Erythroblast (primary cell): Measurements from ENCODE around the gene NDST4.

ENCODE experiments used
- GATA1 ChIP-seq: IDR thresholded peaks from 2 replicates; pipeline ENCODE4 v1.6.1; 2011; ENCODE audit warnings: low read depth, mild to moderate bottlenecking, control low read depth, low read length, moderate library complexity
- POLR2A ChIP-seq: IDR thresholded peaks from 2 replicates; pipeline ENCODE4 v1.6.1; 2011; ENCODE audit warnings: mild to moderate bottlenecking, low read length

DNA sequence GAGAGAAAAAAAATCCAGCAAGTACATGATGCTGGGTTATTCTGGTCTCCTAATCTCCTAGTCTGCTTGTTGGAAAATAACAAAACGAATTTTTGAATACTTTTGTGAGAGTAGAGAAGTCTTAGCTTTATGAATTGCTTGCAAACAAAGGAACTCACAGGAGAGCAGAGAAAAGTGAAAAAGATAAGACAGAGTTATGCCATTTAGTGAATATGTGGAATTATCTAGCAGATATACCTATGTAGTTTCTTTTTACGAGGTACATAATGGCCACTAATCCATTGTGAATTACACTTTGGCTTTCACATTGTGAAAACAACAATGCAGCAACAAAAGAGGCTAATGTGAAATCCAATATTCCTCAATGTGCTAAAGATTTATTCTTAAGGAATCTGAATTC is 226.7 kb downstream of the NDST4 start:
- TF ChIP-seq POLR2A: no peak
- TF ChIP-seq GATA1: no peak
